ENCODE results near the gene VWA8.

- TF ChIP-seq GATA3 (IDR thresholded peaks at IDR 0.05; ENCODE audit: low read depth, low read length) (no peak), GATA2 (IDR thresholded peaks at IDR 0.05; ENCODE audit: low read depth, low read length) (no peak)
Observed at GRCh38 chr13:41897126-41897525, 63.8 kb downstream of the VWA8 start.
